Upper lobe of left lung (tissue), 4 donors: ENCODE results near the gene TMF1.

Source experiments
- EP300 ChIP-seq, 4 donors: sonication (generic); formaldehyde crosslinking; IDR thresholded peaks; one replicate each; pipeline ENCODE4 v1.5.1; 2017; ENCODE audit warnings: antibody characterized with exemption in 4 of 4, control low read depth in 2 of 4
- POLR2A ChIP-seq, 4 donors: fragments of 450-650 bp; IDR thresholded peaks; one replicate each; pipeline ENCODE4 v1.5.1; 2016 to 2017; ENCODE audit warnings: antibody characterized with exemption in 4 of 4, mild to moderate bottlenecking in 2 of 4
- TF ChIP-seq, protein P1 (sequence below), 6 experiments: fragments of 450-650 bp in 4 of 6; fragments of 200-600 bp in 2 of 6; sonication (generic) in 2 of 6; IDR thresholded peaks; one replicate each; pipeline ENCODE4 v1.5.1; 2016 to 2019; ENCODE audit warnings: antibody characterized with exemption in 6 of 6

DNA sequence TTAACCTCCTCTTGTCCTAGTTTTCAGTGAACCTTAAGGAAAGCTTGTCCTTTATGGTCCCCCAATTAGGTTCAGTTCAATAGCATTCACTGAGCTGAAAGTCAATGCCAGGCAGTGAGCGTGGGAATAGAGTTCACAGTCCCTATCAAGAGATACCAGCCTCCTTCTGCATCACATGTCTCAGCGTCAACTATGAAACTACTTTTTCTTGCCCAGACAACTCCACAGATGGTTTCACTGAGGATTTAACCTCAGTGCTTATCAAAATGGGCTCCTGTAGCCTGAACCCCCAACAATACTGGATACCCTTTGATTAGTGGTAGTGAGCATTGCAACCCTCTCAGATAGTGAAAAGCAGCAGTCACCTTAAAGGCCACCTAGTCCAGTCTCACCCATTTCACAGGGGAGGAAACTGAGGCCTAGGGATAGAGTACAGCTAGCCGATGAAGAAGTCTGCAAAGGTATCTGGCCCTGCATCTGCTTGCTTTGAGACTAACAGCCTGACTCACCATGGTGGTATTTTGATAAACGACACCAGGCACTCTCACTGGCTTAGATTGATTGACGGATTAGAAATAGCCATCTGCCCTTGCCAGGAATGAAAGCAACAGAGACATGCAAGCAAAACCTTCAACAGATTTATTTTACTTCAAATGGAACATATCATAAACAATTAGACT, 29.6 kb upstream of the TMF1 start:
- TF ChIP-seq, protein P1, sequence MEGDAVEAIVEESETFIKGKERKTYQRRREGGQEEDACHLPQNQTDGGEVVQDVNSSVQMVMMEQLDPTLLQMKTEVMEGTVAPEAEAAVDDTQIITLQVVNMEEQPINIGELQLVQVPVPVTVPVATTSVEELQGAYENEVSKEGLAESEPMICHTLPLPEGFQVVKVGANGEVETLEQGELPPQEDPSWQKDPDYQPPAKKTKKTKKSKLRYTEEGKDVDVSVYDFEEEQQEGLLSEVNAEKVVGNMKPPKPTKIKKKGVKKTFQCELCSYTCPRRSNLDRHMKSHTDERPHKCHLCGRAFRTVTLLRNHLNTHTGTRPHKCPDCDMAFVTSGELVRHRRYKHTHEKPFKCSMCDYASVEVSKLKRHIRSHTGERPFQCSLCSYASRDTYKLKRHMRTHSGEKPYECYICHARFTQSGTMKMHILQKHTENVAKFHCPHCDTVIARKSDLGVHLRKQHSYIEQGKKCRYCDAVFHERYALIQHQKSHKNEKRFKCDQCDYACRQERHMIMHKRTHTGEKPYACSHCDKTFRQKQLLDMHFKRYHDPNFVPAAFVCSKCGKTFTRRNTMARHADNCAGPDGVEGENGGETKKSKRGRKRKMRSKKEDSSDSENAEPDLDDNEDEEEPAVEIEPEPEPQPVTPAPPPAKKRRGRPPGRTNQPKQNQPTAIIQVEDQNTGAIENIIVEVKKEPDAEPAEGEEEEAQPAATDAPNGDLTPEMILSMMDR (IDR thresholded peaks at IDR 0.05) = no peak
- TF ChIP-seq EP300 (IDR thresholded peaks at IDR 0.05) = no peak
- TF ChIP-seq POLR2A (IDR thresholded peaks at IDR 0.05) = no peak
